HG03280 (cell line): ENCODE data around the gene CLTRN.
"Not testable (repeated sequence)": the region's sequence is repeated elsewhere in the genome, so short reads cannot be mapped to it uniquely, and the experiment has no call there.

Source experiments
- ATAC-seq: cut with Tn5 transposase; IDR thresholded peaks from one replicate; pipeline ENCODE4 v1.9.1; 2021; ENCODE audit warnings: mild to moderate bottlenecking, moderate library complexity; ENCODE audit not compliant: unreplicated experiment

The CLTRN gene

GRCh38 chrX:15664487-15665444, at the start of gene CLTRN:
Gene CLTRN (minus strand): TSS chrX:15664805. CDS start chrX:15664775, 30 bp downstream.
- no peak for ATAC-seq

- ATAC-seq: not testable (repeated sequence)
These were observed 39.7 kb upstream of the CLTRN start for GRCh38 chrX:15704273-15704672.

- peak; percentile 69 for ATAC-seq
These were observed 39.2 kb upstream of the CLTRN start for GRCh38 chrX:15703809-15704208.

- no peak for ATAC-seq
These were observed 38.1 kb upstream of the CLTRN start for GRCh38 chrX:15702488-15703371.

GRCh38 chrX:15696516-15696915, 31.9 kb upstream of the CLTRN start:
- ATAC-seq: no peak

GRCh38 chrX:15694941-15695451, 30.4 kb upstream of the CLTRN start:
- no peak for ATAC-seq

- ATAC-seq: peak; percentile 73
These were observed 22.4 kb upstream of the CLTRN start for GRCh38 chrX:15686818-15687685.

GRCh38 chrX:15683193-15683592, 18.6 kb upstream of the CLTRN start:
- ATAC-seq: no peak

- no peak for ATAC-seq
These were observed 16.8 kb upstream of the CLTRN start for GRCh38 chrX:15681433-15681832.

GRCh38 chrX:15680401-15680800, 15.8 kb upstream of the CLTRN start:
- no peak for ATAC-seq

GRCh38 chrX:15679246-15679645, 14.6 kb upstream of the CLTRN start:
- no peak for ATAC-seq

- no peak for ATAC-seq
These were observed 13.7 kb upstream of the CLTRN start for GRCh38 chrX:15678339-15678738.

- no peak for ATAC-seq
These were observed 12.3 kb upstream of the CLTRN start for GRCh38 chrX:15676886-15677285.

GRCh38 chrX:15675490-15675921, 10.9 kb upstream of the CLTRN start:
- peak; percentile 65 for ATAC-seq

GRCh38 chrX:15674841-15675489, 10.4 kb upstream of the CLTRN start:
- peak; percentile 80 for ATAC-seq

- no peak for ATAC-seq
These were observed 9.9 kb upstream of the CLTRN start for GRCh38 chrX:15674514-15674840.

GRCh38 chrX:15673970-15674369, 9.4 kb upstream of the CLTRN start:
- no peak for ATAC-seq

- no peak for ATAC-seq
These were observed 8.3 kb upstream of the CLTRN start for GRCh38 chrX:15672881-15673280.

- no peak for ATAC-seq
These were observed 1.2 kb downstream of the CLTRN start for GRCh38 chrX:15663439-15663838.

- not testable (repeated sequence) for ATAC-seq
These were observed 9.8 kb downstream of the CLTRN start for GRCh38 chrX:15654804-15655203.
